ENCODE measurements around the gene GPR176.

GPR176 gene

GRCh38 chr15:39892418-39892817 is 27.6 kb downstream of the GPR176 start:
- CTCF ChIA-PET, result interaction anchor here (0.6 kb wide), 1 partner anchor 25 kb away, joined by 3 read pairs; no protein-coding TSS in a partner anchor
- POLR2A ChIA-PET, result no interaction called here
- no peak for DNase-seq (ENCODE audit: extremely low spot score)
- no peak for TF ChIP-seq ZNF384 (IDR thresholded peaks at IDR 0.05)
- TF ChIP-seq FOXK2 (IDR thresholded peaks at IDR 0.05), result no peak
- TF ChIP-seq FOXM1 (IDR thresholded peaks at IDR 0.05; ENCODE audit: borderline replicate concordance), result no peak
- TF ChIP-seq ARNT (IDR thresholded peaks at IDR 0.05), result no peak
- TF ChIP-seq SP1 (IDR thresholded peaks at IDR 0.05), result no peak
- no peak for TF ChIP-seq CTBP1 (IDR thresholded peaks at IDR 0.05; ENCODE audit: borderline replicate concordance)
- TF ChIP-seq HDGF (IDR thresholded peaks at IDR 0.05; ENCODE audit: borderline replicate concordance), result no peak
- no peak for TF ChIP-seq L3MBTL2 (conservative IDR thresholded peaks at IDR 0.05)
- TF ChIP-seq FOXA1 (IDR thresholded peaks at IDR 0.05), result no peak
- no peak for TF ChIP-seq PKNOX1 (IDR thresholded peaks at IDR 0.05)
- TF ChIP-seq NFRKB (IDR thresholded peaks at IDR 0.05), result no peak
- TF ChIP-seq TARDBP (IDR thresholded peaks at IDR 0.05), result no peak
- TF ChIP-seq BHLHE40 (IDR thresholded peaks at IDR 0.05; ENCODE audit: borderline replicate concordance), result no peak
- no peak for TF ChIP-seq SUZ12 (IDR thresholded peaks at IDR 0.05)
- no peak for TF ChIP-seq ELF4 (IDR thresholded peaks at IDR 0.05)
- no peak for TF ChIP-seq LEF1 (IDR thresholded peaks at IDR 0.05; ENCODE audit: borderline replicate concordance)

GRCh38 chr15:39890621-39891020 is 29.4 kb downstream of the GPR176 start:
- CTCF ChIA-PET, result interaction anchor here (0.8 kb wide), 1 partner anchor 8 kb away, joined by 3 read pairs; no protein-coding TSS in a partner anchor
- no peak for DNase-seq (ENCODE audit: extremely low spot score)
- POLR2A ChIA-PET, result interaction anchor here (1.2 kb wide), 1 partner anchor 30 kb away, joined by 4 read pairs; the partner anchor contains the start of gene GPR176

GRCh38 chr15:39889601-39890000 is 30.5 kb downstream of the GPR176 start:
- TF ChIP-seq HDGF (IDR thresholded peaks at IDR 0.05; ENCODE audit: borderline replicate concordance) (no peak), ZNF384 (IDR thresholded peaks at IDR 0.05) (no peak), LEF1 (IDR thresholded peaks at IDR 0.05; ENCODE audit: borderline replicate concordance) (no peak), TARDBP (IDR thresholded peaks at IDR 0.05) (no peak), ELF4 (IDR thresholded peaks at IDR 0.05) (no peak), BHLHE40 (IDR thresholded peaks at IDR 0.05; ENCODE audit: borderline replicate concordance) (no peak), L3MBTL2 (conservative IDR thresholded peaks at IDR 0.05) (no peak), PKNOX1 (IDR thresholded peaks at IDR 0.05) (no peak), FOXM1 (IDR thresholded peaks at IDR 0.05; ENCODE audit: borderline replicate concordance) (no peak), FOXK2 (IDR thresholded peaks at IDR 0.05) (no peak), NFRKB (IDR thresholded peaks at IDR 0.05) (no peak), CTBP1 (IDR thresholded peaks at IDR 0.05; ENCODE audit: borderline replicate concordance) (no peak), ARNT (IDR thresholded peaks at IDR 0.05) (no peak), SUZ12 (IDR thresholded peaks at IDR 0.05) (no peak), SP1 (IDR thresholded peaks at IDR 0.05) (no peak), FOXA1 (IDR thresholded peaks at IDR 0.05) (no peak)
- DNase-seq (ENCODE audit: extremely low spot score), result no peak
- POLR2A ChIA-PET, result no interaction called here
- CTCF ChIA-PET, result no interaction called here

More at GRCh38 chr15:39890621-39891020, 29.4 kb downstream of the GPR176 start:
- TF ChIP-seq PKNOX1 (IDR thresholded peaks at IDR 0.05) (0 out of 2 replicates have a peak, but pooled peaks have one; percentile 4), ZNF384 (IDR thresholded peaks at IDR 0.05) (no peak), TARDBP (IDR thresholded peaks at IDR 0.05) (no peak)

- ChIA-PET CTCF (no interaction called here), POLR2A (no interaction called here)
- TF ChIP-seq BHLHE40 (IDR thresholded peaks at IDR 0.05; ENCODE audit: borderline replicate concordance), result no peak
- no peak for TF ChIP-seq CTBP1 (IDR thresholded peaks at IDR 0.05; ENCODE audit: borderline replicate concordance)
- no peak for TF ChIP-seq ARNT (IDR thresholded peaks at IDR 0.05)
- no peak for TF ChIP-seq LEF1 (IDR thresholded peaks at IDR 0.05; ENCODE audit: borderline replicate concordance)
- TF ChIP-seq ELF4 (IDR thresholded peaks at IDR 0.05), result no peak
- no peak for TF ChIP-seq SP1 (IDR thresholded peaks at IDR 0.05)
- no peak for TF ChIP-seq FOXA1 (IDR thresholded peaks at IDR 0.05)
- no peak for TF ChIP-seq TARDBP (IDR thresholded peaks at IDR 0.05)
- TF ChIP-seq FOXK2 (IDR thresholded peaks at IDR 0.05), result no peak
- no peak for TF ChIP-seq L3MBTL2 (conservative IDR thresholded peaks at IDR 0.05)
- TF ChIP-seq SUZ12 (IDR thresholded peaks at IDR 0.05), result no peak
- TF ChIP-seq NFRKB (IDR thresholded peaks at IDR 0.05), result no peak
- no peak for TF ChIP-seq HDGF (IDR thresholded peaks at IDR 0.05; ENCODE audit: borderline replicate concordance)
- no peak for TF ChIP-seq FOXM1 (IDR thresholded peaks at IDR 0.05; ENCODE audit: borderline replicate concordance)
- no peak for TF ChIP-seq PKNOX1 (IDR thresholded peaks at IDR 0.05)
- TF ChIP-seq ZNF384 (IDR thresholded peaks at IDR 0.05), result no peak
- no peak for DNase-seq (ENCODE audit: extremely low spot score)
Measured at GRCh38 chr15:39888809-39889208, 31.3 kb downstream of the GPR176 start.

- CTCF ChIA-PET, result interaction anchor here (1.0 kb wide), 1 partner anchor 87 kb away, joined by 5 read pairs; no protein-coding TSS in a partner anchor
- POLR2A ChIA-PET, result no interaction called here
- DNase-seq (ENCODE audit: extremely low spot score), result no peak
- TF ChIP-seq NFRKB (IDR thresholded peaks at IDR 0.05), result no peak
- TF ChIP-seq ELF4 (IDR thresholded peaks at IDR 0.05), result no peak
- TF ChIP-seq TARDBP (IDR thresholded peaks at IDR 0.05), result no peak
- TF ChIP-seq BHLHE40 (IDR thresholded peaks at IDR 0.05; ENCODE audit: borderline replicate concordance), result no peak
- no peak for TF ChIP-seq FOXK2 (IDR thresholded peaks at IDR 0.05)
- no peak for TF ChIP-seq CTBP1 (IDR thresholded peaks at IDR 0.05; ENCODE audit: borderline replicate concordance)
Measured at GRCh38 chr15:39888243-39888642, 31.8 kb downstream of the GPR176 start.

Measured in HEK293T (cell line).